CD8-positive, alpha-beta memory T cell (primary cell): ENCODE measurements around the gene FOXP4. TPM values are rescaled to one million over a fixed set of nuclear protein-coding genes. Genes with fewer than 3 reads are reported as not detected.
A peak's percentile ranks its signal among the peaks of the same experiment; 100 is the strongest.

ENCODE experiments used
- CTCF ChIA-PET: fragments of 350-600 bp; sonication (Branson Sonifier 250); formaldehyde crosslinking; loops from one replicate; lab custom pipeline; 2021; ENCODE audit warnings: antibody characterized with exemption; lab: Charles Lee
- POLR2A ChIA-PET: fragments of 350-600 bp; sonication (Branson Sonifier 250); formaldehyde crosslinking; loops from one replicate; lab custom pipeline; 2021; ENCODE audit warnings: antibody characterized with exemption; lab: Charles Lee
- DNase-seq, 5 donors: peaks; one replicate each; pipeline versions ENCODE4 v3.0.0 to v3.0.0-alpha.2; 2020 to 2022; ENCODE audit warnings: mixed read lengths in 1 of 5
- H3K27ac ChIP-seq: one replicate; pipeline ENCODE4 v1.7.0; 2013; ENCODE audit warnings: low read depth, mild to moderate bottlenecking, low read length, moderate library complexity
- H3K27me3 ChIP-seq: 2 replicates; pipeline ENCODE4 v1.7.0; 2013; ENCODE audit warnings: low read length, mild to moderate bottlenecking; ENCODE audit not compliant: insufficient read depth, poor library complexity, severe bottlenecking
- H3K36me3 ChIP-seq: 2 replicates; pipeline ENCODE4 v1.7.0; 2013; ENCODE audit warnings: mild to moderate bottlenecking, low read length, moderate library complexity; ENCODE audit not compliant: insufficient read depth
- H3K4me1 ChIP-seq: 2 replicates; pipeline ENCODE4 v1.7.0; 2013; ENCODE audit warnings: mild to moderate bottlenecking, low read length, moderate library complexity; ENCODE audit not compliant: insufficient read depth
- H3K4me3 ChIP-seq: 2 replicates; pipeline ENCODE4 v1.7.0; 2013; ENCODE audit warnings: mild to moderate bottlenecking, low read length
- H3K9me3 ChIP-seq: 2 replicates; pipeline ENCODE4 v1.7.0; 2013; ENCODE audit warnings: mild to moderate bottlenecking, low read length
- H3K27ac Mint-ChIP-seq, 8 donors: one replicate each; pipeline ENCODE4 v1.8.0; 2020 to 2021; ENCODE audit warnings: mixed read lengths in 8 of 8, mild to moderate bottlenecking in 6 of 8, inconsistent platforms in 3 of 8, moderate library complexity in 3 of 8
- H3K27me3 Mint-ChIP-seq, 2 donors: one replicate each; pipeline ENCODE4 v1.8.0; 2020 to 2021; ENCODE audit warnings: mixed read lengths in 2 of 2, mild to moderate bottlenecking in 1 of 2, moderate library complexity in 1 of 2
- H3K36me3 Mint-ChIP-seq, 3 donors: one replicate each; pipeline ENCODE4 v1.8.0; 2020 to 2021; ENCODE audit warnings: mixed read lengths in 3 of 3, inconsistent platforms in 1 of 3, mild to moderate bottlenecking in 1 of 3
- H3K4me1 Mint-ChIP-seq, 3 donors: one replicate each; pipeline ENCODE4 v1.8.0; 2020 to 2021; ENCODE audit warnings: mixed read lengths in 3 of 3, inconsistent platforms in 1 of 3, mild to moderate bottlenecking in 1 of 3
- H3K4me3 Mint-ChIP-seq, 7 donors: one replicate each; pipeline ENCODE4 v1.8.0; 2020 to 2021; ENCODE audit warnings: mixed read lengths in 7 of 7, mild to moderate bottlenecking in 6 of 7, moderate library complexity in 4 of 7, inconsistent platforms in 2 of 7
- H3K9me3 Mint-ChIP-seq, 5 donors: one replicate each; pipeline ENCODE4 v1.8.0; 2020 to 2022; ENCODE audit warnings: mixed read lengths in 5 of 5, mild to moderate bottlenecking in 3 of 5, moderate library complexity in 2 of 5, inconsistent platforms in 1 of 5
- polyA plus RNA-seq: library from polyadenylated mRNA; unstranded; fragments of 300-500 nt; fragmentation: Illumina TruSeq; gene quantifications from one replicate; pipeline ENCODE4 v1.2.3, GENCODE V29; 2021
- total RNA-seq, 2 experiments: library from RNA; stranded (reverse); gene quantifications; one replicate each; pipeline ENCODE4 v1.2.3, GENCODE V29; 2021

FOXP4 gene
- total and polyA plus RNA-seq, 3 experiments from 2014 or later = 1.6 to 22.3 (median 22.2) TPM

DNA sequence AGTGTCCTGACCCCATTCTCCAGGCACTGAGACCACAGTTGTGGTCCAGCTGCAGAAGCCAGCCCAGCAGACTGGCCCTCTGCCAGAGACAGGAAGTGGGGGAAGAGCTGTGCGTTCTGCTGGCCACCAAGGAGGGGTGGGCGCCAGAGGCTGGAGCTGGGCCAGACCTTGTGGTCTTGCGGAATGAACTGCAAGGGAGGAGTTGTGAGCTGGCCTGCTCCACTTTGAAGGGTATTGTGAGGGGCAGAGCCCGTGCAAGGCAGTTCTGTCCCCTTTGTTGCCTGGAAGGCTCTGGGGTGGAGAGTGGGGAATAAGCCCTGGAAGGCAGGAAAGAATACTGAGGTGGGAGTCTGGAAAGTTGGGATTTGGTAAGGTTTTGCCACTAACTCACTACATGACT is 88.5 kb downstream of the FOXP4 start:
- CTCF ChIA-PET = no interaction called here
- peaks cover 17% of the 10 kb centered on the region for H3K27me3 ChIP-seq
- H3K4me1 ChIP-seq = peaks cover 4% of the 10 kb centered on the region
- H3K27ac ChIP-seq = no peak overlapping the region
- H3K4me3 ChIP-seq = no peak overlapping the region
- no peak for DNase-seq
- Mint-ChIP-seq H3K4me1 (peaks cover 0 to 9% (median 8%) of the 10 kb centered on the region in 3 donors), H3K27me3 (peaks cover 29 to 53% of the 10 kb centered on the region in 2 donors), H3K9me3 (peaks cover 0 to under 1% (median 0%) of the 10 kb centered on the region in 5 donors), H3K27ac (no peak overlapping the region), H3K4me3 (no peak overlapping the region), H3K36me3 (no peaks in the 10 kb centered on the region)
- H3K9me3 ChIP-seq = no peaks in the 10 kb centered on the region
- POLR2A ChIA-PET = no interaction called here
- H3K36me3 ChIP-seq = no peaks in the 10 kb centered on the region

DNA sequence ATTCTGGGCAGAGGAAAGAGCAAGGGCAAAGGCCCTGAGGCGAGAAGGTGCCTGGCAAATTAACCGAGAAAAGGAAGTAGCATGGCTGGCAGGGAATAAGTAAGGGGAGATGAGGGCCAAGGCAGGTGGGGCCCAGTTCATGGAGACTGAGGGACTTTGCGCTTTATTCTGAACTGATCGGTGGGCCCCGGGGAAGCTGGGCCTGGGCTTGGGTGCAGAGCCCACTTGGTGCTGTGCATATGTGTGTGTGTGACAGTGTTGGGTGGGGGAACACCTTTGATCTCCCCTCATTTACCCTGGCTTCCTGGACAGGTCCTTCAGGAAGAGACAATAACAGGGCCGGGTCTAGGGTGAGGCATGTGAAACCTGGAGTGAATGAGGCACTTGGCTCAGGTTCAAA is 89.2 kb downstream of the FOXP4 start:
- Histone ChIP-seq H3K4me1 (peaks cover 4% of the 10 kb centered on the region), H3K27ac (no peak overlapping the region), H3K27me3 (peaks cover 23% of the 10 kb centered on the region), H3K36me3 (no peaks in the 10 kb centered on the region), H3K4me3 (no peak overlapping the region), H3K9me3 (no peaks in the 10 kb centered on the region)
- no peak for DNase-seq
- Mint-ChIP-seq H3K27me3 (peaks cover 31 to 57% of the 10 kb centered on the region in 2 donors), H3K4me1 (peaks cover 0 to 11% (median 10%) of the 10 kb centered on the region in 3 donors), H3K36me3 (no peaks in the 10 kb centered on the region), H3K27ac (no peak overlapping the region), H3K4me3 (no peak overlapping the region), H3K9me3 (peaks cover 0 to 1% (median 0%) of the 10 kb centered on the region in 5 donors)
- CTCF ChIA-PET = interaction anchor here (0.6 kb wide), 1 partner anchor 34 kb away, joined by 3 read pairs; no protein-coding TSS in a partner anchor
- POLR2A ChIA-PET = no interaction called here

DNA sequence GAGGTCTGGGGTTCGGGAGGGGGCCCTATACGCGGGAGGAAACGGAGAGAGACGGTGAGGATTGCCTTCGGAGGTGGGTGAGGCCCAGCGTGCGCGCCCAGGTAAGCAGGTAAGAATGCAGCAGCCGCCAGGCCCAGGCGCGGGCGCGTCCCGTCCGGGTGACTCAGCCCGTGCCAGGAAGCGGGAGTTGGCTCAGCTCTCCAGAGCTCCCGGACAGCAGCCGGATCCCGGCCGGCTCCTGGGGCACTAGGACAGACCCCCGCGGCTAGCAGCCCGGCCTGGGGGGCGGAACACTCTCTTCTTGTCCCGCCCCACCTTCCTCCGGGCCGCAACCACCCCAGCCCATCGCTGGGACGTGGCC is 90.6 kb downstream of the FOXP4 start:
- Mint-ChIP-seq H3K4me1 (peaks cover 0 to 11% (median 10%) of the 10 kb centered on the region in 3 donors), H3K27me3 (peaks cover 30 to 65% of the 10 kb centered on the region in 2 donors), H3K36me3 (no peaks in the 10 kb centered on the region), H3K27ac (no peak overlapping the region), H3K9me3 (peaks cover 0 to 1% (median 0%) of the 10 kb centered on the region in 5 donors), H3K4me3 (no peak overlapping the region)
- no peaks in the 10 kb centered on the region for H3K36me3 ChIP-seq
- peaks cover 4% of the 10 kb centered on the region for H3K4me1 ChIP-seq
- ChIA-PET CTCF (no interaction called here), POLR2A (no interaction called here)
- H3K9me3 ChIP-seq = no peaks in the 10 kb centered on the region
- no peak overlapping the region for H3K4me3 ChIP-seq
- peaks cover 23% of the 10 kb centered on the region for H3K27me3 ChIP-seq
- DNase-seq = no peak
- H3K27ac ChIP-seq = no peak overlapping the region

DNA sequence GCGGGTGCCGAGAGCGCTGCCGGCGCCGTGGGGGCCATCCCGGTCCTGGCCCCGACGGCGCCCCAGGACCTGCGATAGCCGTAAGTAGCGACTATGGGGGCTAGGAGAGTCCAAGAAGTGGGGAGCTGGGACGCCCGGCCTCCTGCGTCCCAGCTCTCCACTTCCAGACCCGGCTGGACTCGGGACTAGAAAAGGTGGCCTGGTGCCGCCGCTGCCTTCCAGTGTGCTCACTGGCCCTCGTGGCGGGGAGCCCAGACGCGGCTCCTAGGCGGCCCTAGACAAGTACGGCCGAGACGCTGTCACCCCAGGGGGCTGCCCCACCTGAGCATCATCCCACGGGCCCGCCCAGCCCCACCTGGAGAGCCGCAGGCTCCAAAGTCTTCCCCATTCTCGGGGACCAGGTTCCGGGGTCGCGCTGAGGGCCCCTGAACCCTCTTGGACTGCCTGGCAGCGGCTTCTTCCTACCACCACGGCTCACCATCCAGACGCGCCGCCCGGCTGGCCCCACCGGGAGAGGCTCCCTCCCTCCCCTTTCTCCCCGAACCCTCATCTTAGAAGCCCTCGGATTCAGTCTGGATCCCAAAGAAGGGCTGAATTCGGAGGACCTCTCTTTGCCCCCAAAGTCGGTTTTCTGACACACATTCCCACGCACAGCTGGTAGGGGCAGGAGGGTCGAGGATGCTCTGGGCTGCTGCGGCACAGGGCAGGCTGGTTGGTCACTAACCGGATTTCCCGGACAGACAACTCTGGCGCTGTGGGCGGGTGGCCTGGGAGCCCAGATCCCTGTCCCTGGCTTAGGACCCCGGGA is 91.2 kb downstream of the FOXP4 start:
- Mint-ChIP-seq H3K4me3 (peak overlapping the region in 5 of 7 donors; percentile 57 to 67 (median 63)), H3K4me1 (peaks cover 0 to 11% (median 10%) of the 10 kb centered on the region in 3 donors), H3K27me3 (peaks cover 30 to 70% of the 10 kb centered on the region in 2 donors), H3K9me3 (peaks cover 0 to 1% (median 0%) of the 10 kb centered on the region in 5 donors), H3K36me3 (no peaks in the 10 kb centered on the region), H3K27ac (no peak overlapping the region)
- Histone ChIP-seq H3K9me3 (no peaks in the 10 kb centered on the region), H3K4me3 (no peak overlapping the region), H3K27ac (no peak overlapping the region), H3K27me3 (peaks cover 23% of the 10 kb centered on the region), H3K36me3 (no peaks in the 10 kb centered on the region), H3K4me1 (peaks cover 4% of the 10 kb centered on the region)
- ChIA-PET POLR2A (no interaction called here), CTCF (no interaction called here)
- DNase-seq = no peak

DNA sequence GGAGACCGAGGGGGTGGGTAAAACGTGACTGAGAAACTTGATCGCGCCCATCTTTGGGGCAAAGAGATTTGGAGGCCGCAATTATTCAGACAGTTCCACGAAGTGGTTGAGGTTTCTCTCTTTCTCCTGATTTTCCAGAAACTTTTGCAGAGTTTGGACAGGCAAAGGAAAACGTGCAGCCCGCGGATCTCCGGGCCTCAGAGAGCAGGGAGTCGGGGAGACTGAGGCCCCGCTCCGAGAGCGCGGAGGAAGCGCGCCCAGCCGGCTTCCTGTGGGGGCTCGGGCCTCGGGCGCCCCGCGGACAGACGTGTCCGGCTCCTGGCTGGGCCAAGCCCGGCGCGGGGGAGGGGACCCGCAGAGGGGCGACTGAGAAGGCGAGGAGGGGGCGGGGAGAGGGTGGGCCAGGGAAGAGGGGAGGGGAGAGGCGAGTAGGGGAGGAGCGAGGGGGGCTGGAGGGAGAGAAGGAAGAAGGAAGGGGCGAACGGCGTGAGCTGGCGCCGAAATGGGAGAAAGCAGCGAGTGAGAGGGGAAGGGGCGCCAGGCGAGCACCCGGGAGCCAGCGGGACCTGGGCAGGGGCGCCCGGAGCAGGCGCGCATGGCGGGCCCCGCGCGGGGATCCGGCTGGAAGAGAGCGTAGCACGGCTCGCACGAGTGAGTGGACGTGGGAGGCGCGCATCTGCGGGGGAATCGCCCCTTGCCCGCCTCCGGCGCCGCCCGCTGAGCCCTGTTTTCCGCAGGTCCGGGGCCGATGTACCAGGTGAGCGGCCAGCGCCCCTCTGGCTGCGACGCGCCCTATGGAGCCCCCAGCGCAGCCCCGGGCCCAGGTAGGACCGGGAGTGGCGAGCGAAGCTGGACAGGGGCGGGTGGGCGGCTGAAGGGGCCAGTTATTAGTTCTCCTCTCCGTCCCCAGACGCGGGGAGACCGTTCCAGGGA is 92.1 kb downstream of the FOXP4 start, which contains the start of gene MDFI:
Gene MDFI, plus strand, starts transcription at position 467 of the 933 bp plus-strand sequence. Its CDS starts 282 bp downstream, at position 749.
- Mint-ChIP-seq H3K36me3 (no peaks in the 10 kb centered on the region), H3K4me3 (peak within 1 kb of the TSS in 5 of 7 donors; percentile 57 to 67 (median 63)), H3K9me3 (peaks cover 0 to 1% (median 0%) of the 10 kb centered on the region in 5 donors), H3K27me3 (peaks cover 30 to 76% of the 10 kb centered on the region in 2 donors), H3K4me1 (peaks cover 0 to 11% (median 10%) of the 10 kb centered on the region in 3 donors), H3K27ac (no peak within 1 kb of the TSS)
- POLR2A ChIA-PET = no interaction called here
- Histone ChIP-seq H3K27ac (no peak within 1 kb of the TSS), H3K4me3 (no peak within 1 kb of the TSS), H3K4me1 (peaks cover 4% of the 10 kb centered on the region), H3K36me3 (no peaks in the 10 kb centered on the region), H3K27me3 (peaks cover 23% of the 10 kb centered on the region), H3K9me3 (no peaks in the 10 kb centered on the region)
- CTCF ChIA-PET = no interaction called here
- DNase-seq = no peak

DNA sequence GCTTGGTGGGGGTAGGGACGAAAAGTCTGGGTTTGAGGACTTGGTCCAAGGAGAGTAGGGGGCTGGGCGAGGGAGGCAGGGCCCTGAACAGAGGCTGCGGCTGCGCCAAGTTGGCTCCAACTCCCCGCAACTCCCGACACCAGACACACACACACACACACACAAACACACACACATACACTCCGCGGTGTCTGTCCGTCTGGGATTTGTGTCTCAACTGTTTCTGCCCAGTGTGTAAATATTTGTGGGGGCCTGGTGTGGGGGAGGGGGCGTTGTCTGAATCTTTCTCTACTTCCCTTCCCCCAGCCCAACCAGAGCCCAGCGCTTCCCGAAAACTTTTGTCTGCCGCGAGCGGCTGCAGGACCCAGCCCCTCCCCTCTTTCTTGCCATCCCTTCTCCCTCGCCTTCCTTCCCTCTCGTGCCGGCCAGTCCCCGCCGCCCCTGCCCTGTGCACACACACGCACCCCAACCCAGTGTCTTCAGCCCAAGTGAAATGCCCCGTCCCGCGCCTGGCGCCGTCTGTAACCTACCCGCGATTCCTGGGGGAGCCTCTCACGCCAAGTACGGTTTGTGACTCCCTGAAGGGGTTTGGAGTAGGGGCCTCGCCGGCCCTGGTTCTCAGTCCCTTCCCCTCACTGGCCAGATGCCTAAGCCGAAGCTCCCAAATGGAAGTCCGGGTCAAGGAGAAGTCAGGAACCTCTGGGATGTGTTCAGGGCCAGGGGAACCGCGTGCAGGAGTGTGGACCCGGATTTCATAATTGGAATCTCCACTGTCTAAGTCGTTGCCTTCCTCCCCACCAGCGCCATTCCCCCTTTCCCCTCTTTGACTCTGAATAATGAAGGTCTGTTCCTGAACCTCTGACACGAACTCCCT is 93.0 kb downstream of the FOXP4 start:
- POLR2A ChIA-PET = no interaction called here
- peaks cover 0 to 11% (median 10%) of the 10 kb centered on the region in 3 donors for H3K4me1 Mint-ChIP-seq
- peaks cover 4% of the 10 kb centered on the region for H3K4me1 ChIP-seq
- H3K36me3 ChIP-seq = no peaks in the 10 kb centered on the region
- H3K27ac ChIP-seq = no peak overlapping the region
- peaks cover 32 to 74% of the 10 kb centered on the region in 2 donors for H3K27me3 Mint-ChIP-seq
- no peaks in the 10 kb centered on the region for H3K36me3 Mint-ChIP-seq
- H3K27me3 ChIP-seq = peaks cover 23% of the 10 kb centered on the region
- peaks cover 0 to 1% (median 0%) of the 10 kb centered on the region in 5 donors for H3K9me3 Mint-ChIP-seq
- no peak for DNase-seq
- no peak overlapping the region for H3K4me3 ChIP-seq
- H3K27ac Mint-ChIP-seq = no peak overlapping the region
- CTCF ChIA-PET = no interaction called here
- H3K4me3 Mint-ChIP-seq = peak overlapping the region in 4 of 7 donors; percentile 8 to 63 (median 50)
- H3K9me3 ChIP-seq = no peaks in the 10 kb centered on the region

DNA sequence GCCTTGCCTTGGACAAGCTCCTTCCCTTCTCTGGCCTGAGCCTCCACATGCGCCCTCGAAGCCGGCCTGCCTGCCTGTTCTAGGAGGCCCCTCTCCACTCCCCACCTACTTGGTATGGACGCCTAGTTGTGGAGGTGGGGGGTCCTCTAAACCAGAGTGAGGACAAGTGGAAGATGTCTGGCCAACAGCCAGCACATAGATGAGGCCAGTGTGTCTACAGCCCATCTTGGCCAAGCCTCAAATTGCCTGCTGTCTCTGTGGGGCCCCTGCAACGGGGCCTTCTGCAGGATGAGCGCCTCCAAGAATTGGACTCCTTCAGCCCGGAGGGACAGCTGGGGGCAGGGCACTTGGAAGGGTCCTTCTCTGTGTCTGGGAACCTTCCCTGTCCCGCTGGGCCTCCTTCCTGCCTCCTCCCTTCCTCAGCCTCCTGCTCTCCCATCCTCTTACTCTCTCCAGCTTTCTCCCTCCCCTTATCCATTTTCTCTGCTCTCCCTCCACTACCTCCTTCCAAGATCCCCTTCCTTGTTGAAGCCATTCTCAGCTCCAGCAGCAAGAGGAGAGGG is 93.7 kb downstream of the FOXP4 start:
- peak overlapping the region in 4 of 7 donors; percentile 4 to 63 (median 50) for H3K4me3 Mint-ChIP-seq
- no peak for DNase-seq
- peaks cover 0 to 1% (median 0%) of the 10 kb centered on the region in 5 donors for H3K9me3 Mint-ChIP-seq
- peaks cover 32 to 67% of the 10 kb centered on the region in 2 donors for H3K27me3 Mint-ChIP-seq
- H3K4me1 Mint-ChIP-seq = peaks cover 0 to 11% (median 10%) of the 10 kb centered on the region in 3 donors
- Histone ChIP-seq H3K4me1 (peaks cover 4% of the 10 kb centered on the region), H3K27ac (no peak overlapping the region), H3K27me3 (peaks cover 23% of the 10 kb centered on the region), H3K36me3 (no peaks in the 10 kb centered on the region), H3K9me3 (no peaks in the 10 kb centered on the region), H3K4me3 (no peak overlapping the region)
- ChIA-PET CTCF (no interaction called here), POLR2A (no interaction called here)
- H3K27ac Mint-ChIP-seq = no peak overlapping the region
- H3K36me3 Mint-ChIP-seq = no peaks in the 10 kb centered on the region
